HepG2 (cell line): Measurements from ENCODE around the gene CDH22. TPM values are rescaled to one million over a fixed set of nuclear protein-coding genes. Genes with fewer than 3 reads are reported as not detected.
A peak's percentile ranks its signal among the peaks of the same experiment; 100 is the strongest.

Experiments used
- ARNTL ChIP-seq: sonication (generic); formaldehyde crosslinking; IDR thresholded peaks from 2 replicates; pipeline ENCODE4 v1.4.0; 2020; ENCODE audit warnings: mild to moderate bottlenecking, missing genetic modification reagents
- CBX1 ChIP-seq: IDR thresholded peaks from one replicate; pipeline ENCODE4 v1.6.1; 2016; ENCODE audit warnings: antibody characterized with exemption, low read depth
- CCAR2 ChIP-seq: fragments of 200-400 bp; formaldehyde crosslinking; optimal IDR thresholded peaks from 2 replicates; pipeline ENCODE3; 2018; ENCODE audit warnings: low read depth, mild to moderate bottlenecking, low read length, moderate library complexity
- CENPX ChIP-seq: sonication (generic); formaldehyde crosslinking; IDR thresholded peaks from 2 replicates; pipeline ENCODE4 v1.9.0; 2021; ENCODE audit warnings: mild to moderate bottlenecking, missing genetic modification reagents, moderate library complexity
- CTCF ChIP-seq: sonication (generic); formaldehyde crosslinking; IDR thresholded peaks from 2 replicates; pipeline ENCODE4 v1.5.0; 2020; ENCODE audit warnings: mild to moderate bottlenecking, missing genetic modification reagents, moderate library complexity
- ETS1 ChIP-seq: sonication (generic); formaldehyde crosslinking; IDR thresholded peaks from 2 replicates; pipeline ENCODE4 v1.4.0; 2020; ENCODE audit warnings: missing genetic modification reagents
- EZH2 ChIP-seq: conservative IDR thresholded peaks from 2 replicates; pipeline ENCODE4 v1.6.1; 2012; ENCODE audit warnings: mild to moderate bottlenecking, low read depth, low read length, moderate library complexity
- GZF1 ChIP-seq: sonication (generic); formaldehyde crosslinking; IDR thresholded peaks from 2 replicates; pipeline ENCODE4 v1.5.1; 2020; ENCODE audit warnings: mild to moderate bottlenecking, missing genetic modification reagents
- HMGA1 ChIP-seq: sonication (generic); formaldehyde crosslinking; conservative IDR thresholded peaks from 2 replicates; pipeline ENCODE4 v1.4.0; 2020; ENCODE audit warnings: missing genetic modification reagents
- NBN ChIP-seq: fragments of 450-650 bp; conservative IDR thresholded peaks from 2 replicates; pipeline ENCODE4 v1.6.1; 2017
- PCBP1 ChIP-seq: fragments of 200-400 bp; formaldehyde crosslinking; IDR thresholded peaks from 2 replicates; pipeline ENCODE4 v1.6.1; 2017; ENCODE audit warnings: mild to moderate bottlenecking, low read depth, low read length, borderline replicate concordance
- PITX1 ChIP-seq: sonication (generic); formaldehyde crosslinking; IDR thresholded peaks from 2 replicates; pipeline ENCODE4 v1.5.1; 2020; ENCODE audit warnings: mild to moderate bottlenecking, missing genetic modification reagents
- SSRP1 ChIP-seq: IDR thresholded peaks from 2 replicates; pipeline ENCODE4 v1.6.1; 2016; ENCODE audit warnings: control low read depth
- TARDBP ChIP-seq: sonication (generic); formaldehyde crosslinking; IDR thresholded peaks from 2 replicates; pipeline ENCODE4 v1.8.0; 2022; ENCODE audit warnings: mild to moderate bottlenecking, missing genetic modification reagents
- UBTF ChIP-seq: sonication (generic); formaldehyde crosslinking; IDR thresholded peaks from 2 replicates; pipeline ENCODE4 v1.4.0; 2020; ENCODE audit warnings: mild to moderate bottlenecking, missing genetic modification reagents
- WIZ ChIP-seq: sonication (generic); formaldehyde crosslinking; IDR thresholded peaks from 2 replicates; pipeline ENCODE4 v1.5.1; 2020; ENCODE audit warnings: mild to moderate bottlenecking, missing genetic modification reagents
- ZNF274 ChIP-seq: sonication (generic); formaldehyde crosslinking; IDR thresholded peaks from 2 replicates; pipeline ENCODE4 v1.5.1; 2020; ENCODE audit warnings: mild to moderate bottlenecking, missing genetic modification reagents
- ZNF414 ChIP-seq: sonication (generic); formaldehyde crosslinking; IDR thresholded peaks from 2 replicates; pipeline ENCODE4 v1.5.0; 2020; ENCODE audit warnings: missing genetic modification reagents
- ZNF501 ChIP-seq: sonication (generic); formaldehyde crosslinking; IDR thresholded peaks from 2 replicates; pipeline ENCODE4 v1.5.1; 2020; ENCODE audit warnings: mild to moderate bottlenecking, moderate library complexity, missing genetic modification reagents
- ZNF557 ChIP-seq: sonication (generic); formaldehyde crosslinking; IDR thresholded peaks from 2 replicates; pipeline ENCODE4 v1.4.0; 2020; ENCODE audit warnings: missing genetic modification reagents
- ZNF768 ChIP-seq: sonication (generic); formaldehyde crosslinking; IDR thresholded peaks from 2 replicates; pipeline ENCODE4 v1.4.0; 2020; ENCODE audit warnings: missing genetic modification reagents
- polyA plus RNA-seq, 8 experiments: library from polyadenylated mRNA; depleted of rRNA in 3 of 8; stranded (reverse) in 7 of 8; unstranded in 1 of 8; fragments of >200 nt; fragmentation: Illumina TruSeq in 4 of 8; extraction: Trizol in 4 of 8; gene quantifications; 2 replicates each; pipeline versions ENCODE4 v1.2.1 to v1.2.3, GENCODE V29; 2011 to 2016; ENCODE audit warnings: low read depth in 4 of 8, missing spikeins in 1 of 8, mixed read lengths in 1 of 8; ENCODE audit not compliant: insufficient read depth in 1 of 8
- total RNA-seq, 5 experiments: library from RNA; depleted of rRNA; stranded (reverse); fragments of >200 nt; fragmentation: Illumina TruSeq; extraction: Trizol; gene quantifications; 2 replicates each; pipeline ENCODE4 v1.2.3, GENCODE V29; 2016; ENCODE audit warnings: low read depth in 1 of 5
- TF ChIP-seq, protein P1 (sequence below): fragments of 450-650 bp; IDR thresholded peaks from 2 replicates; pipeline ENCODE4 v1.6.1; 2017; ENCODE audit warnings: mild to moderate bottlenecking

Gene CDH22
- total and polyA plus RNA-seq, 2 of the 13 experiments (the other 11 are each of a cell fraction or from before 2014, with no cell fraction given), result not detected

DNA sequence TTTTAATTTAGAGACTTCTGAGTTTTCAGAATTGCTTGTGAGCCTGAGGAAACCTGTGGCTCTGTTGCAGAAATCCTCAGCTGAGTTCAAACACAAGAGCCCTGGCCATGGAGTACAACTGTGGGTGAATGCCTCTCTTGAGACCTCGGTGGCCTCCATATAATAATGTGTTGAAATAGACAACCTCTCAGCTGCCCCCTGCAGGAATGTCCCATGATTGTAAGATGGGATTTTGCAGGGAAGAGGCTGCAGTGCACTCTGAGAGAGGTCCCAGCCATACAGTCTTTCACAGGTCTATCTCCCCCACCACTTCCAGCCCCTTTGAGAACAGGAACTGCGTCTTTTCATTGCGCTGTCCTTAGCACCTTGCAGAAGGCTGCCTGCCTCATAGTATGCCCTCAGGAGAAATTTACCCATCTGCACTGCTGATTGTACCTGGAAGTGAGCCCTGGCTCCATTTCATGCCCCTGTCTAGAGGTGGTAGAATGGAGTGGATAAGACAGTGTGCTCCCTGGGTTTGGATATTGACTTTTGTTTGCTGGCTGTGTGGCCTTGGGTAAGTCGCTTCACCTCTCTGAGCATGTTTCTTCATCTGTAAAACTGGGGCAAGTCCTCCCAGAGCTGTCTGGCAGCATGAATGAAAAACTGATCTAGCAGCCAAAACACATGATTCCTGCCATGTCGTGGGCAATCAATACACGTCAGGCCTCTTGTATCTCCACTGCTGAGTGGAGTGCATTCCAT lies 16.8 kb upstream of the CDH22 start (continued):
- TF ChIP-seq SSRP1 (CRISPR knock-in tag) (no peak), ETS1 (no peak), ZNF557 (CRISPR knock-in tag) (no peak), EZH2 (0 out of 2 replicates have a peak, but pooled peaks have one; percentile 44), PCBP1 (no peak), TARDBP (no peak), ZNF274 (CRISPR knock-in tag) (no peak), CBX1 (no peak), NBN (no peak), WIZ (no peak), CTCF (CRISPR knock-in tag) (peak; percentile 68), PITX1 (CRISPR knock-in tag) (no peak), HMGA1 (CRISPR knock-in tag) (no peak), ZNF501 (no peak), CCAR2 (peak; percentile 49), ARNTL (CRISPR knock-in tag) (no peak), UBTF (CRISPR knock-in tag) (no peak), ZNF768 (CRISPR knock-in tag) (peak; percentile 82), GZF1 (CRISPR knock-in tag) (no peak), CENPX (no peak), ZNF414 (CRISPR knock-in tag) (no peak)
- TF ChIP-seq, protein P1, sequence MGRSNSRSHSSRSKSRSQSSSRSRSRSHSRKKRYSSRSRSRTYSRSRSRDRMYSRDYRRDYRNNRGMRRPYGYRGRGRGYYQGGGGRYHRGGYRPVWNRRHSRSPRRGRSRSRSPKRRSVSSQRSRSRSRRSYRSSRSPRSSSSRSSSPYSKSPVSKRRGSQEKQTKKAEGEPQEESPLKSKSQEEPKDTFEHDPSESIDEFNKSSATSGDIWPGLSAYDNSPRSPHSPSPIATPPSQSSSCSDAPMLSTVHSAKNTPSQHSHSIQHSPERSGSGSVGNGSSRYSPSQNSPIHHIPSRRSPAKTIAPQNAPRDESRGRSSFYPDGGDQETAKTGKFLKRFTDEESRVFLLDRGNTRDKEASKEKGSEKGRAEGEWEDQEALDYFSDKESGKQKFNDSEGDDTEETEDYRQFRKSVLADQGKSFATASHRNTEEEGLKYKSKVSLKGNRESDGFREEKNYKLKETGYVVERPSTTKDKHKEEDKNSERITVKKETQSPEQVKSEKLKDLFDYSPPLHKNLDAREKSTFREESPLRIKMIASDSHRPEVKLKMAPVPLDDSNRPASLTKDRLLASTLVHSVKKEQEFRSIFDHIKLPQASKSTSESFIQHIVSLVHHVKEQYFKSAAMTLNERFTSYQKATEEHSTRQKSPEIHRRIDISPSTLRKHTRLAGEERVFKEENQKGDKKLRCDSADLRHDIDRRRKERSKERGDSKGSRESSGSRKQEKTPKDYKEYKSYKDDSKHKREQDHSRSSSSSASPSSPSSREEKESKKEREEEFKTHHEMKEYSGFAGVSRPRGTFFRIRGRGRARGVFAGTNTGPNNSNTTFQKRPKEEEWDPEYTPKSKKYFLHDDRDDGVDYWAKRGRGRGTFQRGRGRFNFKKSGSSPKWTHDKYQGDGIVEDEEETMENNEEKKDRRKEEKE, result no peak
